ENCODE measurements around the gene ZNF467. TPM values are rescaled to one million over a fixed set of nuclear protein-coding genes. Genes with fewer than 3 reads are reported as not detected.

ZNF467 gene
- polyA plus RNA-seq, 1 experiment: 0.14 TPM

DNA sequence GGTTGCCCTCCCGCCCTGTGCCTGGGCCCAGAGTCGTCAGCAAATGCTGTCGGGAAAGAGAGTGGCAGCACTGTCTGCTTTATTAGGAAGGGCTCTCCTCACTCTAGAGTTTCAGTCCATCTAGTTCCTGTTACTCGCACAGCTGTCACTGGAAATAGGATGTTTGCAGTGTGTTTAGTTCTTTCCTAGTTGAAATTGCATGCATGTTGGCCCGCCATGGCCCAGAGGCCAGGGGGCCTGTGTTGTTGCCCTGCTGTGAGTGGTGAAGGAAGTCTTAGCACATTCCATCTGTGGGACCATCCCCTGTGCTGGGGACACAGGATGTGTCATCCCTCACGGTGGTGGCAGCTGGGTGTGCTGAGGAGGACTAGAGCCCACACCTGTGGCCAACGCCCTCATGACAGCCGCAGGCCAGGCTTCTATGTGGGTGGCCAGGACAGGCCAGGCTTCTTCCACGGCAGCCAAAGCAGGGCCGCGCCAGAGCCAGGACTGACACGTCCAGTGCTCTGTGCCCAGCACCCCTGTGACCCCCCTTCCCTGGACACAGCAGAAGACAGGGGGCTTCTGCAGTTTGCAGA is 45.4 kb downstream of the ZNF467 start:
- POLR2A ChIA-PET: no interaction called here
- Histone ChIP-seq H3K27ac (ENCODE audit: low read depth, low read length) (no peak overlapping the region), H3K27me3 (ENCODE audit: control insufficient read depth, insufficient read depth, low read length) (no peaks in the 10 kb centered on the region), H3K4me3 (ENCODE audit: low read depth, low read length) (no peak overlapping the region), H3K9me3 (ENCODE audit: control insufficient read depth, insufficient read depth, low read length) (no peaks in the 10 kb centered on the region)
- DNase-seq (ENCODE audit: low read depth, low spot score): no peak
- TF ChIP-seq, protein P1, sequence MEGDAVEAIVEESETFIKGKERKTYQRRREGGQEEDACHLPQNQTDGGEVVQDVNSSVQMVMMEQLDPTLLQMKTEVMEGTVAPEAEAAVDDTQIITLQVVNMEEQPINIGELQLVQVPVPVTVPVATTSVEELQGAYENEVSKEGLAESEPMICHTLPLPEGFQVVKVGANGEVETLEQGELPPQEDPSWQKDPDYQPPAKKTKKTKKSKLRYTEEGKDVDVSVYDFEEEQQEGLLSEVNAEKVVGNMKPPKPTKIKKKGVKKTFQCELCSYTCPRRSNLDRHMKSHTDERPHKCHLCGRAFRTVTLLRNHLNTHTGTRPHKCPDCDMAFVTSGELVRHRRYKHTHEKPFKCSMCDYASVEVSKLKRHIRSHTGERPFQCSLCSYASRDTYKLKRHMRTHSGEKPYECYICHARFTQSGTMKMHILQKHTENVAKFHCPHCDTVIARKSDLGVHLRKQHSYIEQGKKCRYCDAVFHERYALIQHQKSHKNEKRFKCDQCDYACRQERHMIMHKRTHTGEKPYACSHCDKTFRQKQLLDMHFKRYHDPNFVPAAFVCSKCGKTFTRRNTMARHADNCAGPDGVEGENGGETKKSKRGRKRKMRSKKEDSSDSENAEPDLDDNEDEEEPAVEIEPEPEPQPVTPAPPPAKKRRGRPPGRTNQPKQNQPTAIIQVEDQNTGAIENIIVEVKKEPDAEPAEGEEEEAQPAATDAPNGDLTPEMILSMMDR (IDR thresholded peaks at IDR 0.05; ENCODE audit: low read depth, low read length): no peak
- CTCF ChIA-PET: interaction anchor here (1.0 kb wide), 1 partner anchor 14 kb away, joined by 3 read pairs; no protein-coding TSS in a partner anchor

DNA sequence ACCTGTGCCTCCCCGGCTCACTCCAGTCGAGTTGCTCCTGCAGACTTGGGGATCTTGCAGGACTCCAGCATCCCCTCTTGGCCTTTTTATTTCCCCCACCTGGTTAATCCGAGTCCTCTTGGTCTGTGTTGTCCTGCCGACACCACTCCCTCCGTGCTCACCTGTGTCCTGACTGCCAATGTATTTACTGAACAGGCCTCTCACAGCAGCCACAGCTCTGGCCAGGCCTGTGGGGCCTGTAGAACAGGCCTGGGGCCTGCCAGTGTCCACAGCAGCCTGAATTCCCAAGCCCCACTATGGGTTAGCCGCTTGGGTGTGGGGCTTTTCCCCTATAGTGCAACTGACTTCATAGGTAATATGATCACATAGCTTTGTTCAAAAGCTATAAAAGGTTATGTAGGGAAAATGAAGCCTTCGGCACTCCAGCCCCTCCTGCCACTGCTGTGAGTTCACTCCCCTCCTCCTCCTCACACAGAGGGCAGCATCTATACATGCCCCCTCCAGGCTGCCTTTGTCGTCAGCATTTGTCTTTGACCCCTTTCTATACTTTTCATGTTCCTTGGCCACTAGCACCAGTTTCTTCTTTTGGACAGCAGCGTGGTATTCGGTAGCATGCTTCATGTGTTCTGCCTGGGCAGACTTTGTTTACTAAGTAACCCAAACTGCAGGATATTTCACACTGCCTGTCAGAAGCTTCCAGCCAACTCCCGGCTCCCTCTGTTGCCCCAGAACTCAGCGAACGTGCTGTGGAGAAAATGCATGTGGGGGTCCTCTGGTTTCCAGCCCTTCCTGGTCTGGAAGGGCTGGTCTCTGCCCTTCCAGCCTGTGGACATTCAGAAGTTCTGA is 46.1 kb downstream of the ZNF467 start:
- DNase-seq (ENCODE audit: low read depth, low spot score): no peak

DNA sequence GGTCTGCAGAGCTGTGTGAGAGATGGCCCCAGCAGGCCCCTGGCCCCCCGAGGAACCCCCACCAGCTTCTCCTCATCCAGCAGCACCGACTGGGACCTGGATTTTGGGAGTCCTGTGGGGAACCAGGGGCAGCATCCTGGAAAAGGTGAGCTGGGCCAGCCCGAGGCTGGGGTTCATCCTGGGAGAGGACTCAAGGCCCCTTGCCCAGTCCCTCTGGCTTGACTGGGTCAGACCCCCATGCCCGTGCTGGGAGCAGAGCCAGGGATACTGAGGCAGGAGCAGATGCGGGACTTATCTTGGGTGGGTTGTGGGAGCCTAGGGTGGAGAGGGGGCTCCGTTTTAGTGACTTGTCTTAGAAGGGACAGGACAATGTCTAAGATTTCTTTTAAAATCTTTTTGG is 47.5 kb downstream of the ZNF467 start:
- H3K4me3 ChIP-seq (ENCODE audit: low read depth, low read length): no peak overlapping the region
- ChIA-PET POLR2A (no interaction called here), CTCF (no interaction called here)
- H3K27me3 ChIP-seq (ENCODE audit: control insufficient read depth, insufficient read depth, low read length): no peaks in the 10 kb centered on the region
- no peak overlapping the region for H3K27ac ChIP-seq (ENCODE audit: low read depth, low read length)
- no peaks in the 10 kb centered on the region for H3K9me3 ChIP-seq (ENCODE audit: control insufficient read depth, insufficient read depth, low read length)
- DNase-seq (ENCODE audit: low read depth, low spot score): no peak
- TF ChIP-seq, protein P1 (IDR thresholded peaks at IDR 0.05; ENCODE audit: low read depth, low read length): no peak

More for the DNA sequence above, 46.1 kb downstream of the ZNF467 start:
- Histone ChIP-seq H3K9me3 (ENCODE audit: control insufficient read depth, insufficient read depth, low read length) (no peaks in the 10 kb centered on the region), H3K4me3 (ENCODE audit: low read depth, low read length) (no peak overlapping the region), H3K27me3 (ENCODE audit: control insufficient read depth, insufficient read depth, low read length) (no peaks in the 10 kb centered on the region), H3K27ac (ENCODE audit: low read depth, low read length) (no peak overlapping the region)
- ChIA-PET POLR2A (no interaction called here), CTCF (interaction anchor here (1.0 kb wide), 1 partner anchor 15 kb away, joined by 3 read pairs; no protein-coding TSS in a partner anchor)
- TF ChIP-seq, protein P1 (IDR thresholded peaks at IDR 0.05; ENCODE audit: low read depth, low read length): no peak

DNA sequence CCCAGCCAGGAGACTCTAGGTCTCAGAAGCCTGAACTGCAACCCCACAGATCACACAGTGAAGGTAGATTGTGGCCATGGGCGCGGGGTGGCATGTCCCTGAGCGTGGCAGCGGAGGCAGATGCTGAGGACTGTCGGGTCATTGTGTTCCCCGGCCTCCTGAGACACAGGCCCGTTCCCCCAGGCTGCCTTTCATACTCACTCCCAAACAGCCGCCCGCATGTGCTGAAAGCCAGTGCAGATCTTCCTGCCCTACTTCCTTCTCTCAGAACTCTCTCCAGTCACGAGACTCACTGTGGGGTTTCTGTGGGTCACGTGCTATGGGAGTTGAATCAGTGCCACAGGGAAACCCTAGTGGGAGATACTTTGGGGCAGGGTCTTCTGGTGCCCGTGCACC is 48.0 kb downstream of the ZNF467 start:
- Histone ChIP-seq H3K27ac (ENCODE audit: low read depth, low read length) (no peak overlapping the region), H3K9me3 (ENCODE audit: control insufficient read depth, insufficient read depth, low read length) (no peaks in the 10 kb centered on the region), H3K4me3 (ENCODE audit: low read depth, low read length) (no peak overlapping the region), H3K27me3 (ENCODE audit: control insufficient read depth, insufficient read depth, low read length) (no peaks in the 10 kb centered on the region)
- TF ChIP-seq, protein P1 (IDR thresholded peaks at IDR 0.05; ENCODE audit: low read depth, low read length): no peak
- POLR2A ChIA-PET: no interaction called here
- no peak for DNase-seq (ENCODE audit: low read depth, low spot score)
- CTCF ChIA-PET: no interaction called here
